GM06990 (cell line): ENCODE data around the gene REXO1.

Source experiments
- DNase-seq: peaks from one replicate; pipeline ENCODE4 v3.0.0-alpha.2; 2011; ENCODE audit not compliant: insufficient read length; ENCODE audit errors: extremely low read depth
- H3K27me3 ChIP-seq: replicated peaks from 2 replicates; pipeline ENCODE4 v1.6.0; 2011; ENCODE audit warnings: low read length; ENCODE audit not compliant: control insufficient read depth, insufficient read depth
- H3K36me3 ChIP-seq: 2 replicates; pipeline ENCODE4 v1.5.1; 2011; ENCODE audit warnings: low read length; ENCODE audit not compliant: control insufficient read depth, insufficient read depth
- H3K4me3 ChIP-seq: replicated peaks from 2 replicates; pipeline ENCODE4 v1.5.1; 2011; ENCODE audit warnings: low read depth, mild to moderate bottlenecking, control low read depth, low read length
- CTCF ChIP-seq: IDR thresholded peaks from 2 replicates; pipeline ENCODE4 v1.5.1; 2011; ENCODE audit warnings: low read length, control low read depth, mild to moderate bottlenecking, inconsistent platforms; ENCODE audit not compliant: insufficient read depth, poor library complexity, severe bottlenecking

REXO1 gene

GRCh38 chr19:1874554-1875185, 26.4 kb upstream of the REXO1 start:
- TF ChIP-seq CTCF: no peak
- no peak for DNase-seq
- H3K4me3 ChIP-seq: peak overlapping the region; percentile 85
- H3K36me3 ChIP-seq: peaks cover 12% of the 10 kb centered on the region
- no peaks in the 10 kb centered on the region for H3K27me3 ChIP-seq

- Histone ChIP-seq H3K36me3 (peaks cover 12% of the 10 kb centered on the region), H3K27me3 (no peaks in the 10 kb centered on the region), H3K4me3 (peak overlapping the region; percentile 85)
- no peak for TF ChIP-seq CTCF
- no peak for DNase-seq
Observed at GRCh38 chr19:1873524-1874473, 25.5 kb upstream of the REXO1 start.

- DNase-seq: no peak
- H3K27me3 ChIP-seq: no peaks in the 10 kb centered on the region
- no peak for TF ChIP-seq CTCF
- H3K4me3 ChIP-seq: no peak overlapping the region
- H3K36me3 ChIP-seq: peaks cover 12% of the 10 kb centered on the region
Observed at GRCh38 chr19:1872807-1873523, 24.7 kb upstream of the REXO1 start.

GRCh38 chr19:1871630-1872029, 23.3 kb upstream of the REXO1 start:
- H3K27me3 ChIP-seq: no peaks in the 10 kb centered on the region
- H3K4me3 ChIP-seq: no peak overlapping the region
- DNase-seq: no peak
- peaks cover 12% of the 10 kb centered on the region for H3K36me3 ChIP-seq
- no peak for TF ChIP-seq CTCF

GRCh38 chr19:1871140-1871597, 22.9 kb upstream of the REXO1 start:
- no peak overlapping the region for H3K4me3 ChIP-seq
- H3K27me3 ChIP-seq: no peaks in the 10 kb centered on the region
- no peak for DNase-seq
- H3K36me3 ChIP-seq: peaks cover 12% of the 10 kb centered on the region
- TF ChIP-seq CTCF: no peak
